Fibroblast of gingiva (primary cell): ENCODE results near the gene FTH1.

Experiments used
- DNase-seq: peaks from one replicate; pipeline ENCODE4 v3.0.0-alpha.2; 2011; ENCODE audit warnings: low read depth

The FTH1 gene

GRCh38 chr11:61948505-61948904 is 18.9 kb downstream of the FTH1 start:
- no peak for DNase-seq

- DNase-seq, result peak; percentile 88
Measured at GRCh38 chr11:61947486-61948210, 19.8 kb downstream of the FTH1 start.

- no peak for DNase-seq
Measured at GRCh38 chr11:61946894-61947293, 20.5 kb downstream of the FTH1 start.

GRCh38 chr11:61945191-61945590 is 22.2 kb downstream of the FTH1 start:
- DNase-seq, result no peak

GRCh38 chr11:61940466-61940865 is 27.0 kb downstream of the FTH1 start:
- no peak for DNase-seq

GRCh38 chr11:61935861-61936260 is 31.6 kb downstream of the FTH1 start:
- DNase-seq, result no peak

GRCh38 chr11:61930933-61931332 is 36.5 kb downstream of the FTH1 start:
- no peak for DNase-seq

- DNase-seq, result no peak
Measured at GRCh38 chr11:61928606-61929005, 38.8 kb downstream of the FTH1 start.

GRCh38 chr11:61927501-61927900 is 39.9 kb downstream of the FTH1 start:
- no peak for DNase-seq

GRCh38 chr11:61926235-61926634 is 41.2 kb downstream of the FTH1 start:
- no peak for DNase-seq

- no peak for DNase-seq
Measured at GRCh38 chr11:61925736-61926135, 41.7 kb downstream of the FTH1 start.

- DNase-seq, result no peak
Measured at GRCh38 chr11:61924064-61924455, 43.4 kb downstream of the FTH1 start.

GRCh38 chr11:61923166-61924063 is 44.0 kb downstream of the FTH1 start:
- DNase-seq, result peak; percentile 76

GRCh38 chr11:61922539-61922938 is 44.9 kb downstream of the FTH1 start:
- peak; percentile 90 for DNase-seq

- DNase-seq, result no peak
Measured at GRCh38 chr11:61921446-61921845, 46.0 kb downstream of the FTH1 start.

- no peak for DNase-seq
Measured at GRCh38 chr11:61919705-61920631, 47.5 kb downstream of the FTH1 start.

GRCh38 chr11:61918938-61919704 is 48.3 kb downstream of the FTH1 start:
- no peak for DNase-seq

GRCh38 chr11:61918251-61918937 is 49.0 kb downstream of the FTH1 start:
- DNase-seq, result no peak

GRCh38 chr11:61917334-61918109 is 49.9 kb downstream of the FTH1 start, which contains the start of gene RAB3IL1:
TSS of gene RAB3IL1 (minus strand) at chr11:61917566. CDS start at chr11:61917367, 199 bp downstream.
- peak; percentile 47 for DNase-seq
